ELF-1 (cell line): ENCODE measurements around the gene FDPS.

ENCODE experiments used
- DNase-seq: peaks from one replicate; pipeline ENCODE4 v3.0.0-alpha.2; 2016; ENCODE audit warnings: low read depth, low spot score

FDPS gene

GRCh38 chr1:155308493-155309422 lies at the start of gene FDPS:
Gene FDPS (plus strand): TSS chr1:155308866. CDS start chr1:155309790, 924 bp downstream.
- peak; percentile 99 for DNase-seq

GRCh38 chr1:155260276-155260675 lies 48.4 kb upstream of the FDPS start:
- no peak for DNase-seq

- DNase-seq, result no peak
These were observed 47.2 kb upstream of the FDPS start for GRCh38 chr1:155261493-155261851.

GRCh38 chr1:155261852-155262673 lies 46.6 kb upstream of the FDPS start, which contains the start of gene SCAMP3:
Gene SCAMP3 (minus strand): TSS chr1:155262360. CDS start chr1:155262151, 209 bp downstream.
- DNase-seq, result peak; percentile 99

- DNase-seq, result no peak
These were observed 45.6 kb upstream of the FDPS start for GRCh38 chr1:155263067-155263466.

GRCh38 chr1:155266553-155266952 lies 42.1 kb upstream of the FDPS start:
- no peak for DNase-seq

GRCh38 chr1:155267373-155267772 lies 41.3 kb upstream of the FDPS start:
- DNase-seq, result no peak

GRCh38 chr1:155268630-155269029 lies 40.0 kb upstream of the FDPS start:
- DNase-seq, result no peak

GRCh38 chr1:155269381-155269780 lies 39.3 kb upstream of the FDPS start:
- DNase-seq, result no peak

GRCh38 chr1:155272466-155273342 lies 36.0 kb upstream of the FDPS start:
- no peak for DNase-seq

GRCh38 chr1:155273343-155274245 lies 35.1 kb upstream of the FDPS start, which contains the start of gene CLK2:
Gene CLK2 (minus strand): TSS chr1:155273504. CDS start chr1:155270977, 2,527 bp downstream.
- peak; percentile 98 for DNase-seq

- DNase-seq, result peak; percentile 98
These were observed 31.4 kb upstream of the FDPS start, which contains the start of gene HCN3 for GRCh38 chr1:155277070-155277901. Gene HCN3 (plus strand): TSS chr1:155277463. CDS start chr1:155277591, 128 bp downstream.

GRCh38 chr1:155277902-155278688 lies 30.6 kb upstream of the FDPS start:
- peak; percentile 95 for DNase-seq

- no peak for DNase-seq
These were observed 29.9 kb upstream of the FDPS start for GRCh38 chr1:155278689-155279160.

GRCh38 chr1:155279268-155279667 lies 29.4 kb upstream of the FDPS start:
- DNase-seq, result no peak

- no peak for DNase-seq
These were observed 26.1 kb upstream of the FDPS start for GRCh38 chr1:155282488-155283091.

GRCh38 chr1:155284476-155284875 lies 24.2 kb upstream of the FDPS start:
- no peak for DNase-seq

GRCh38 chr1:155285063-155285462 lies 23.6 kb upstream of the FDPS start:
- DNase-seq, result no peak
